Kidney glomerular epithelial cell (primary cell): Measurements from ENCODE around the gene ACAA2.

Source experiments
- DNase-seq: peaks from one replicate; lab custom pipeline; 2025; lab: John Stamatoyannopoulos, UW

The ACAA2 gene

DNA sequence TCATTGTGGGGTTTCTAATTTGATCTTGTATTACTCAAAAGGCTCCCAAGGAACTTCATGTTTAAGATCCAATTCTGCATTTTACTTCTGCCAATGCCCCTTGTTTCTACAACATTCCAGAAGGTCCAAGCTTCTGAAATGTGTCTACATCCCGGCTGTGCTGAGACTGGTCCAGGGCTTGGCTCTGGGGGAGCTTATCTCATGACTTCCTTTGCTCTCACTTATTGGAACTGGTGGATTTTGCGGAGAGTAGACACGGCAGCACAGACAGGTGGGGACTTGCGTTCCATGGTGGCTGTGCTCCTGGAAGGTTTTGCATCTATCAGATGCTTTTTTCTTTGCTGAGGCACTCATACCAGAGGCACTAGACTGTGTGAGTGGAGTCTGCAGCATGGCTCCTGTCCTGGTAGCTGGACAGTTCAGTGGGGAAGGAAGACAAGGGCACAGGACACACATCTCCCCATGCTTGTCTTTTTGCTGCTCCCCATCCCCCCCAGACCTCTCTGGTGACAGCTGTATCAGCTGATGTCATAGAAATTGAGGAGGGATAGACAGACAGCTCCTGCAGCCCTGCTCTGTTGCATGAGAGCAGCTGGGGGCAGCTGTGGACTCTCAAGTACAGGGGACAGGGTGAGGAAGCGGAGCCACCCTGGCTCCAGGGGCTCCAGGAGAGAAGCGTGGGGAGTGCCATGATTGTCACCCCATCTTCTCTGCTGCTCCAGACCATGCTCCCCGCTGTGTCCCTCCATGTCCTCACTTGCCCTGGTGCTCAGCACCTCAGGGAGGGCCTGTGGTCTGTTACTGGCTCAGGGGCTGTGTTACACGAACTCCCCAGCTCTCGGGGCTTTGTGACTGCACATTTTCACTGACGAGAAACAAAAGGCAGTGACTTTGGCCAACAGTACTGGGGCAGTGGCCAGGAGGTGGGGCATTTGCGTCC lies 46.0 kb downstream of the ACAA2 start:
- no peak for DNase-seq

DNA sequence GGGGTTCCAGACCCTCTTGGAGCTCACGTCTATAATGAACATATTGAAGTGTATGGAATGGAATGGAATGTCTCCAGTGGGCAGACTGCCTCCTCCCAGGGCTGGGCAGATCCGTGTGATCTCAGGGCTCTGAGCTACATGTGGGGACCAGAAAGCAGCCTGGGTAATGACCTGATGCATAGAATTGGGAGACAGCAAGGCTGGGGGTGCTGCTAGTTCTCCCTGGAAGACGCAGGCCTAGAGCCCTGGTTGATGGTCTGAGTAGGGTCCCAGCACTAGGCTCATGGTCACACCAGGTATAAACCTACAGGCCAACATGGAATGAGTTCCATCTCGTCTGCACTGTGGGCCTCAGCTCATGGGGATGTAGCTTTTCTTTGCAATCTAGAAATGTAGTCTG lies 46.7 kb downstream of the ACAA2 start:
- DNase-seq = no peak

DNA sequence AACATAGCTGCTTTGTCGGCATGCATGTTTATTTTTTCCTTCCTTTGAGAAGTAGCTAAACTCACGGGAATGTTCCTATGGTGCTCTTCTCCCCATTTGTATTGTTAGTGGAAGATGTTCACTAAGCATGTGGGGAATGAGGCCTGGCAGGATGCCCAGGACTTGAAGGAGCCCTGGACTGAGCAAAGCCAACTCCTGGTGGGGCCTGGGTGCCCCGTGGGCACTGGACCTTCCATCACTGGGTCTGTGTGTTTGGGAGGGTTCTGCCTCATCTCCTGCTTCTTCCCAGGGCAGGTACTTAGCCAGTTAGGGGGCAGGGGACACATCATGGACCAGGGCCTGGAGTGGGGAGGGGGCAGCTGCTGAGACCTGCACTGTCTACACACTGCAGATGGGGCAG lies 49.3 kb downstream of the ACAA2 start:
- no peak for DNase-seq

DNA sequence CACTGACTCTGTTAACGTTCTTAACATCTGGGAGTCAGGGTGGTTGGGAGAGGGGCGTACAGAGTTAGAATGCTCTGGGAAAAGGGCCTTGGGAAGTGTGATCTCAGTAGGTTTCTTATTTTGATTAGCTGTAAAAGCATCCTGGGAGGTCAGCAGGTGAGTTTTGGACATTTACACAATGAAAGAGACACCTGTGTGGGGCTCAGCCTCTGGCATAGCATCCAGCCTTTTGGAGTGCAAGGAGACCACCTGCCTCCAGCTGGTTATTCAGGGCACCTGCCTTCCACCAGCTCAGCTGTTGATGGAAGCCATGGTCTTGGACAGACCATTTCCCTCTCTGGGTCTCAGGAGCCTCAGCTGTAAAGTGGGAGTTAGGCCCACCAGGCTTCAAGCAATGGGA lies 49.7 kb downstream of the ACAA2 start:
- DNase-seq = no peak

DNA sequence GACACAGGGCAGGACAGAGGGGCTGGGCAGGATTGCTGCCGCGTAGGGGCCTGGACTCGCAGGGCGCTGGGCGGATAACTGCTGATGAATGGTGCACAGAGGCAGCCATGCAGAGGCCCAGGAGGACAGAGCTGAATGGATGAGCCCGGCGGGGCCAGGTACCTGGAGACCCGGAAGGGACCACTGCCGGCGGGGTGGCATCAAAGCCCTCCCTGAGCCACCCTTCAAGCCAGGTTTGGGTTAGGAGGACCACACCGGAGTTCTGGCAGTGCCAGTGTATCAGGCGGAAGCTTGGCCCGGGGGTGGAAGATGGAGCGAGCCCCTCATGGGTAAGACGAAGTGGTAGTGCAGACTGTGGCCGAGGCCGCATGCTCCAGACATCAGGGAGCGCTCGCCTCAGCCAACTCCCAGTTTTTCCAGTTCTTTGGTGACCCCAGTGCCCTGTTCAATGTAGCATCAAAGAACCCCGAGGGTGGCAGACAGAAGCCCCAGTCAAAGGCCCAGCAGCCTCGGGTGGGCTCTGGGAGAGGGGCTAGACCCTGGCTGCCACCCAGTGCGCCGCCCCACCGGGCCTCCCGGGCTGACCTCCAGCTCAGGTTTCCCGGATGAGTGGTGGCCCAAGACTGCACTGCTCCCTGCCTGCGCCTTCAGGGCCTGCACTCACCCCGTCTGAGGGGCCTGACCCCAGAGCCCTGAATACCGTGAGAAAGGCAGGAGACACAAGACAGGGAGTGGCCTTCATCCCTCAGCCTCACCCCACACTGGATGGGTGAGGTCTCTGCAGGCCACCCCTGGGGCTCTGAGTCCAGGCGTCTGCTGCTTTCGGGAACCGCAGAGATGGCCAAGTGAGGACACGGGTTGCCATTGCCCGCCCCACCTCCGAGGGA lies 50.9 kb downstream of the ACAA2 start:
- DNase-seq = no peak

DNA sequence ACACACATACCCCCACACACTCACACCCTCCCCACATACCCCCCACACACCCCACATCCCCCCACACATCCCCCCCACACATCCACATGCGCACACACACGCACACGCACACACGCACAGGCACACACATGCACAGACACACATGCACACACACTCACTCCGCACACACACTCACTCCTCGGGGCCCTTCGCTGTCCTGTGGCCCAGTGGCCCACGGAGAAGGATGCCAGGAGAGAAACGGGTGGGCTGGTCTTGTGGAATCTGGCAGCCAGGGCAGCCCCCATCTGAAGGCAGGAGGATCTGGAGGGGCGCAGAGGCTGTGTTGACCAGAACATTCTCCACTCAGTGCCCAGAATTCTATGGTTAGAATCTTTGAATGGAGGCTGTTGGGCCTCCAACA lies 51.6 kb downstream of the ACAA2 start:
- no peak for DNase-seq

DNA sequence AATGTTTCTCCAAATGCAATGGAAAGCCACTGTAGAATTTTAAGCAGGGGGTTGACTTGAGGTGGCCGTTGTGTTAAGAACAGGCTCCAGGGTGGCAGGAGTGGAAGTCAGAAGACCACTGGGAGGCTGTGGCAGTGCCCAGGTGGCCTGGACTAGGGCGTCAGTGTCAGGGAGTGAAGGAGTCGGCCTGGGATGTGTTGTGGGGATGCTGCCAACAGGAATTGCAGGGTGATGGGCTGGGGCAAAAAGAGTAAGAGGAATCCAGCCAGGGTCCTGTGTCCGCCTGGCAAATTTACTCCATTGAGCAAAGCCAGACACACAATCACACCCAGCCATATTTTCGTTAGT lies 55.1 kb downstream of the ACAA2 start:
- DNase-seq = no peak

DNA sequence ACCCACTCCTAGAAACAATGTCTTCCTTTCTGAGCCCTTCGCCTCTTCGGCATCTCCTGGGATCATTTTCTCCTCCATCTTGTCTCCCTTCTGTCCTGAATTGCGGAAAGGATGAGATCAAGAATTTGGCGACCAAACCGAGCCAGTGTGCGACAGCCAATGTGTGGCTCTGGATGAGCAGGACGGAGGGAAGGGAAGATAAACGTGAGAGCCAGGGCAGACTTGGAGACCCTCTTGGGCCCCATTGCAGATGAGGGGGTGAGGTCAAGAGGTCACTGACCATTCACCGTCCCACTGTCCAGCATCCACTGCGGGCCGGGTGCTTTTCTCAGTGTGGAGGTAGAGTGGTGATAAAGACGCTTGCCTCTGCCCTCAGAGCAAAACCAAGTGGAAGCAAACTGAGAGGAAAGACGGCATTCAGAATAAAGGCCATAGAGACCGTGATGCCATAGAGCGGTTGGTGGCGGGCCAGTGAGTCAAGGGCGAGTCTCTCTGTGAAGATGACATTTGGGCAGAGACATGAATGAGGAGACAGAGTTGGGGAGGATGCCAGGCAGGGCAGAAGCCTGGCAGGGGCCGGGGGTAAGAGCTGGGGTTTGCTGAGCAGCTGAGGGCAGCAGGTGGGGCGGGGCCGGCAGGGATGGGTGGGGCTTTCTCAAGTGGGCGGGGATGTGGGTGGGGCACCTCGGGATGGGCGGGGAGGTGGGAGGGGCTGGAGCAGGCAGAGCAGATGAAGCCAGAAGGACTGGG lies 55.6 kb downstream of the ACAA2 start:
- no peak for DNase-seq

DNA sequence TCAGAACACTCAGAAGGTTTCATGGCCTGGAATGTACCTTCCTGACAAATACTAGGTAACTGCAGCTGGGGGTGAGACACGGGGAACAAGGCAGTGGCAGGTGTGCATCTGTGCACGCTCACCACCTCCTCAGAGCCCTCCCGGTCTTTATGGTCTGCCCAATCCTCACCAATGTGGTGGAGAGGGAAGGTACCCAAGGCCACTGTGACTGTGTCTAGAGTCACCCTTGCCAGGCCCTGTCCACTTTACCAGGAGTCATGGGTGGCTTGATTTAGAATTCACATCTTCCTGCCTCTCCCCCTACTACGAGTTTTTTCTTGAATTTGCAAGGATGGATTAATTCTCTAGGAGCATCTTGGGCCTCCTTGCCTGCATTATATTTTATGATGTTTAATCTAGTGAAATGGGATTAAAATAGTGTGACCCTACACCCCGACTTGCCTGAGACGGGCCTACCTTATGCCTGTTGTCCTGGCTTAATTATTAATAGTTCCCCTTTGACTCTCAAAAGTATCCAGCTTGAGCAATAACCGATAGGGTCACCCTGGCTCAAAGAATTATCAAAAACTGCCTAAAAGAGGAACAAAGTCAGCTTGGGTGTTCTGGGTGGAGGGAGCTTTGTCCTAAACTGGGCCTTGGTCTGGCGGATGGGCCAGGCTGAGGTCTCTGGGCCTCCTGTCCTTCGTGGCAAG lies 56.5 kb downstream of the ACAA2 start:
- DNase-seq = no peak

DNA sequence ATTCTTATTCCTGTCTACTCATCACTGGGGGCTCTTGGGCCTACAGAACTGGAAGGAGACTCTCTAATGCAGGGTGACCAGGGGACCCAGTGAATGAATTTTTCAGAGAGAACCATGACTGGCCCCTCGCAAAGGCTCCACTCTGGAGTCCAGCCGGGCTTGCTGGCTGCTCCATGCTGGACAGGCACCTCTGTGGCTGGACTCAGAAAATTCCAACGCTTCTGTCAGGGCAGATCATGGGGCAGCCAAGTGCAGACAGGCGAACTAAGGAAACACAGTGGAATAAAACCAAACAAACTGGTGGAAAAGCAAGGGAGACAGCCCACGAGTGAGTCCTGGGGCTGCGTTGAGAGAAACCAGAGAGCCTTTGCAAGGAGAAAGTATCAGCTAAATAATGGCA lies 57.2 kb downstream of the ACAA2 start:
- no peak for DNase-seq

DNA sequence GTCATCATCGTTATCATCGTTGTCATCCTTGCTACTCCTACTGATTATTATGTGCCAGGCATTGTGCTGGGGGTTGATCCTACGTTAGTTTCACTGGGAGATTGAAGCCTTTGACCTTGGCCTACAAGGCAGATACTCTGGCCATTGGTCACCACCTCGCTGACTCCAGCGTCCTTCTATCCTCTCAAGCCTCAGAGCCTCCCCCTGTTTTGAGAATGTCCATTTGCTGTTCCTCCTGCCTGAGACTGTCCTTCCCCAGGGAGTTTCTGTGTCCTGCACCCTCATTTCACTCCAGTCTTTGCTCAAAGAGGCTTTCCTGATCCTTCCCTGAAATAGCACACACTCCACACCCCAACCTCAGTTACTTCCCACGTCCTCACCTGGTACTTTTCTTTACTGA lies 57.8 kb downstream of the ACAA2 start:
- no peak for DNase-seq

DNA sequence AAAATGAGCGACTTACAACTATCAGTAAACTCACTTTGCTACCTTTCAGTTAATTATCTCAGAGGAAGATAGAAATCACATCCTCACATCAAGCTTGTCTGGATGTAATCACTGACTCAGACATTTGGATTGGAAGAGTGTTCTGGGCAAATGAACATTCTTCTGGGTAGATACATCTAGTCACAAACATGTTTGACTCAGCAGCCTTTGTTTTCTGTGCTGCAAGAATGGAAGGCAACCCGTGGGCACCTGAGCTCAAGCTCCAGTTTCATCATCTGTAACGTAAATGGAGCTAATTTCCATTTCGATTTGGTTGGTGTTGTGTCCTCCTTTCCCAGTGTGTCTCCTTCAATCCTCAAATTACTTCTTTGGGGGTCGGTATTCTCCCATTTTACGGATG lies 58.5 kb downstream of the ACAA2 start:
- no peak for DNase-seq

DNA sequence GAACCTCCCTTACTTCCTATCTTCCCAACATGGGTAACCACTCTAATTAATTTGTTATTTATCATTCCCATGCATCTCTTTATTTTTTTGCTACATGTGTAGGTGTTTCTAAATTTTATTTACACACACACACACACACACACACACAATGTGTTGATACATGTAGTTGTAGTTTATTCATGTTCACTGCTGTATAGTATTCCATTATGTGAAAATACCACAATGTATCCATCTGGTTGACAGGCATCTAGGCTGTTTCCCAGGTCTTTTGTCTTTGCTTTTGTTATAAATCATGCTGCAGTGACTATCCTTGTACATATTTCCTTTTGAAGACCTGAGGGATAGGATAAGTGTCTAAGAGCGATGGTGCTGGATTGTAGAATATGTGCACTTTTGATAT lies 59.7 kb downstream of the ACAA2 start:
- no peak for DNase-seq

DNA sequence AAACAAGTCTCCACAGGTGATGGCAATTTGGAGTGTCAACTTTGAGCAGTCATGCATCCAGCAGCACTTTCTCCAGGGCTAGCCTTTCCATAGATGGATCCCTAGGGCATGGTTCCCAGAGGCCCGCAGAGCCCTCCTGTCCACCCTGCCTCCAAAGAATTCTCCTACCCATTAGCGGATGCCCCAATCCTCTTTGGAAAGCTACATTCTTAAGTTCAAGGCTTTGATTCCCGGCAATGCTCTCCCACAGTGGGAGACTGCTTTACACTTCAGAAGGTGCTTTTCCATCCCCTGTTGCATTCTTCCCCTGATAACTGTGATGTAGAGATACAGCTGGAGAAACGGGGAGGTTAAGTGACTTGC lies 61.3 kb downstream of the ACAA2 start:
- no peak for DNase-seq

DNA sequence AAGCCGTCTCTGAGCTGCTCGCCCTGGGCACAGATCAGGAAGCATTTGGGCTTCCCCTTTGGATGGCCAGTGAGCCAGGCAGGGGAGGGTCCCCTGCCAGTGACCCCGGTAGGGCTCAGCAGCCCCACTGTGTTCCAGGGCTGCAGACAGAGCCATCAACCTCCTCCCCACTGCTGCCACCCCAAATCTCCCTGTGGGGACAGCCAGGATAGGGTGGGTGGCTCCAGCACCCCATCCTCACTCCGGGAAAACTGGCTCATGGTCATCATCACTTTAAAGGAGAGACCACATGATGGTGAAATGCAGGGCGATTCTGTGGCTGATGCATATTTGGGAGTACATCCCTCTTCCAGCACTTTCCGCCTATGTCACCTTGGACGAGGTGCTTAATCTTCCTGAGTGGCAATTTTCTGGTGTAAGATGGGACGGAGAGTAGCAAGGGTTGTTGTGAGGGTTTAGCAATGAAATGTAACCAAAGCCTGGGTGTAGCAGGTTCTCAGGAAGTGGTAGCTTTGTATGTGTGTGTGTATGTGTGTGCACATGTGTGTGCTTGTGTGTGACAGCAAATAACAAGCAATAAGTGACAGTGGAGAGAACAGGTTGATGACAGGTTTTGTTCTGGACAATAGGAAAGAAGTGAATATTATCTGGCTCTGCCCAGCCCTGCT lies 61.8 kb downstream of the ACAA2 start:
- DNase-seq = no peak

DNA sequence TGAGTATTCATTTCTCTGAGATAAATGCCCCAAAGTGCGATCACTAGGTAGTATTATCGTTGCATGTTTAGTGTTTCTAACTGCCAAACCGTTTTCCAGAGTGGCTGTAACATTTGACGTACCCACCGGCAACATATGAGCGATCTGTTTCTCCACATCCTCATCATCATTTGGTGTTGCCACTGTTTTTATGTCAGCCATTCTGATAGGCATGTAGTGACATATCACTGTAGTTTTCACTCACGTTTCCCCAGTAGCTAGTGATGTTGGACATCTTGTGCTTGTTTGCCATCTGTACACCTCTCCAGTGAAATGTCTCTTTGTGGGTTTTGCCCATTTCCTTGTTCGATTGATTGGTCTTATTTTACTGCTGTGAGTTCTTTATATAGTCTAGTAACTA lies 63.8 kb downstream of the ACAA2 start:
- DNase-seq = no peak

DNA sequence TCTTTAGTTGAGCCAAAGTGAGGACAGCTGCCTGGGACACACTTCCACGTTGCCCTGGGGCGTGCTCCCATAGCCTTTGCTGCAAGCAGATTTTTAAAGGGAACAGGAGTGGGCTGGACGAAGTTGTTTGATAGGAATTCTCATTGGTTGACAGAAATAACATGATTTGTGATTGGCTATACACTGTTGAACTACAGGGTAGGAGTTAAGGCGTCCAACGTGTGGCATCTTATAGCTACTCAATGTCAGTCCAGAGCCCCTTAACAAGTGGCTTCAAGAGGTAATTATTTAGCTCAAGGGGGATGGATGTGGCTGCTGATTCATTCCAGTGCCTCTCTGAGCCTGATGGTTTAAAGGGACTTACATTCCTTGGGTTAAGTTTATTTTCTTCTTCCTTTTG lies 65.5 kb downstream of the ACAA2 start:
- DNase-seq = no peak

DNA sequence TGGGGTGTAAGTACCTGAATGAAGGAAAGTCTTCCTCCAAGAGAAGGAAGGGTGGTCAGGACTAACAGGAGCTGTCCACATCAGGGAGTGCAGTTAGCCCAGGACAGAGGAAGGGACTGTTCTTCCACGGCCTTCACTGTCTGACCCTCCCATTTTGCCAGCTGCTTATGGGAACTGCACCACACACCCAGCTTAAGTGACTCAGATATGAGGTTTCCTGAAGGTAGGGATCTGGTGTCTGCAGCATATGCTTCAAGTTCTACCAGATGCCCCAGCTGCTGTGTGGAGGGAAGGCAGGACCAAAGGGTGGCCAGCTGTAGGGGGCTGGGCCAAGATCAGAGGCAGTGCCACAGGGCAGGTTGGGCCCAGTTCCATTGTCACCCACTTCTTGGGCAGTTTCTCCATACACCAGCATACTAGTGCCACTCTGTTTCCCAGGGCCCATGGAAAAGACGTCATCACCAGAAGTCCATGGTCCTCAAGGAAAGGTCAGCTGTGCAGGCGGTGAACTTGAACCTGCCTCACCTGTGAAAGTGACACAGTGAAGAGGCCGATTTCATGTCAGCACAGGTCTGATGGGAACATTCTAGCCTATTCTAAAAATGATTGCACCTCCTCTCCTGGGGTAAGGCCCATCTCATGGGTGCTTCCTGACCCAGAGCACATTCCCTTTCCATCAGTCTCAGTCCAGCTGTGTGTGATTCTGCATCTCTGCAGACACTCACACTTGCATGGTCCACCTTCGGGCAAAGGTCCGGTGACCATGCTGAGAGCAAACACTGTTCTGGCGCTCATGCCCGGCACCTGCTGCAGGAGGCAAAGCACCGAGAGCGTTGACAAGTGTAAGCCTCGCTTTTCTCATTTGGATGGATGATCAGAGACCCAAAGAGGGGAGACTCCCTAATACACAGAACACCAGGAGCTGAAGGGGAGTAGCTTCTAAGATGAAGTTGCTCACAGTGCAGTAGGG lies 68.0 kb downstream of the ACAA2 start:
- DNase-seq = no peak

DNA sequence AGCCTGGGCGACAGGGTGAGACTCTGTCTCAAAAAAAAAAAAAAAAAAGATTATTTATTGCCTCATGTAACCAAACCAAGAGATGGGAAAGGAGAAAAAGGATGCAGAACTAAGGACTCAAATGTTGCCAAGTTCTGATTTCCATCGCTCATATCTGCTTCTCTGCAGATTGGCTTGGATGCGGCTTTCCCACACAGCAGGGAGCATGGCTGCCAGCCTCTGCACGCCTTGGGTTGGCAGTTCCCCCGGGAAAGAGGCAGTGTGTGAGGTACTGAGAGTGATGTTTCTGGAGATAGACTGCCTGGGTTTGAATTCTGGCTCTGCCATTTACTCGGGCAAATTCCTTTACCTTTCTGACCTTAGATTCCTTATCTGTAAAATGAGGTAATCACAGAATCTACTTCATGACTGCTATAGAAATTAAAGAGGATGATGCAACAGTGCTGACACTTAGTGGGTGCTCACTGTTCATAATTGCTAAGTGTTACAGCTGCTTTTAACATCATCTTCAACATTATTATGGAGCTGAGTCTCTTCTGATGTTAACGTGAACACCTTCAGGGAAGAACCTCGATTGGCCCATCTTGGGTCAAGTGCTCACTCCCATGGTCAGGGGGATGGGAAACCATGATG lies 68.8 kb downstream of the ACAA2 start:
- no peak for DNase-seq

DNA sequence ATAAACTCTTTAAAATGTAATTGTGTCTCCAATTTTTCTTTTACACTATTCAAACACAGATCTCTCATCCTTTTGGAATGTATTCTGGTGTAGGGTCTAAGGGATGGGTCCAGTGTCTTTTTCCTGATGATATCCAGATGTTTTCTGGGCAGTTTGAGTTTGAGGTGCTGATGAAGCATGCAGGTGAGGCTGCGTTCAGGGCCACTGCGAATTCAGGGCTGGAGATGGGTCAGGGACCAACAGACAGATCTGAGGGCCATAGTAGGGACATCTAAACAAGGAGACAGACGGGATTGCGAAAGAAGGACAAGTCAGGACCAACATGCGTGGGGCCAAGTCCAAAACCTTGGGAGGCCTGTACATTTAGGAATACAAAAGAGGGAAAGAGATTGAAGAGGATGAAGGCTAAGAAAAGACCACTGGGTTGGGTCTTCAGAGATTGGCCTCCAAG lies 70.2 kb downstream of the ACAA2 start:
- DNase-seq = no peak
